Tibial nerve (tissue), 4 donors: ENCODE results near the gene PAQR9.

ENCODE experiments used
- EP300 ChIP-seq, 2 donors: sonication (generic); formaldehyde crosslinking; IDR thresholded peaks; one replicate each; pipeline ENCODE4 v1.6.1; 2017; ENCODE audit warnings: antibody characterized with exemption in 2 of 2, mild to moderate bottlenecking in 1 of 2
- POLR2A ChIP-seq, 2 donors: fragments of 450-650 bp; IDR thresholded peaks; one replicate each; pipeline ENCODE4 v1.6.1; 2017; ENCODE audit warnings: antibody characterized with exemption in 2 of 2, mild to moderate bottlenecking in 2 of 2, moderate library complexity in 2 of 2
- TF ChIP-seq, protein P1 (sequence below), 5 experiments: fragments of 200-600 bp in 3 of 5; fragments of 450-650 bp in 2 of 5; sonication (generic) in 3 of 5; IDR thresholded peaks; one replicate each; pipeline ENCODE4 v1.5.1; 2016 to 2019; ENCODE audit warnings: antibody characterized with exemption in 5 of 5, mild to moderate bottlenecking in 3 of 5, moderate library complexity in 2 of 5

DNA sequence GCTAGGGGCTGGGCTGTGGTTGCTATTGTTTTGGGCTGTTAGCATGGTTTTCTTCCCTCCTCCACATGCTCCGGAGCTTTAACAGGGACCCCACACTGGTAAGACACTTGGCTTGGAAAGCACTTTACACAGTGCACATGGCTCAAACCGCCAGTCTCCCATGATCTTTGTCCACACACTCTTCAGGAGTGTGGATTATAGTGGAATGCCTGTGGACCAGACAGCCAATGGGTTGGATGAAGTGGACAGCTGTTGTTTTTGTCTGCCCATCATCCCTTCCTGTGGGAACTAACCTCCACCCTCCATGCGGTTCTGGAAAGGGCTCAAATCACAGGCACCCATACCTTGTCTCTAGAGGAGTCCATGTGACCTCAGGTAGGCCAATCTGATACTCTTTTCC, 10.0 kb downstream of the PAQR9 start:
- TF ChIP-seq, protein P1, sequence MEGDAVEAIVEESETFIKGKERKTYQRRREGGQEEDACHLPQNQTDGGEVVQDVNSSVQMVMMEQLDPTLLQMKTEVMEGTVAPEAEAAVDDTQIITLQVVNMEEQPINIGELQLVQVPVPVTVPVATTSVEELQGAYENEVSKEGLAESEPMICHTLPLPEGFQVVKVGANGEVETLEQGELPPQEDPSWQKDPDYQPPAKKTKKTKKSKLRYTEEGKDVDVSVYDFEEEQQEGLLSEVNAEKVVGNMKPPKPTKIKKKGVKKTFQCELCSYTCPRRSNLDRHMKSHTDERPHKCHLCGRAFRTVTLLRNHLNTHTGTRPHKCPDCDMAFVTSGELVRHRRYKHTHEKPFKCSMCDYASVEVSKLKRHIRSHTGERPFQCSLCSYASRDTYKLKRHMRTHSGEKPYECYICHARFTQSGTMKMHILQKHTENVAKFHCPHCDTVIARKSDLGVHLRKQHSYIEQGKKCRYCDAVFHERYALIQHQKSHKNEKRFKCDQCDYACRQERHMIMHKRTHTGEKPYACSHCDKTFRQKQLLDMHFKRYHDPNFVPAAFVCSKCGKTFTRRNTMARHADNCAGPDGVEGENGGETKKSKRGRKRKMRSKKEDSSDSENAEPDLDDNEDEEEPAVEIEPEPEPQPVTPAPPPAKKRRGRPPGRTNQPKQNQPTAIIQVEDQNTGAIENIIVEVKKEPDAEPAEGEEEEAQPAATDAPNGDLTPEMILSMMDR (IDR thresholded peaks at IDR 0.05), result no peak
- TF ChIP-seq POLR2A (IDR thresholded peaks at IDR 0.05) (no peak), EP300 (IDR thresholded peaks at IDR 0.05) (no peak)
